ENCODE data around the gene SSR1. TPM values are rescaled to one million over a fixed set of nuclear protein-coding genes. Genes with fewer than 3 reads are reported as not detected.
A peak's percentile ranks its signal among the peaks of the same experiment; 100 is the strongest.

The SSR1 gene
- total and polyA plus RNA-seq, 4 donors = 43.6 to 115 (median 79.9) TPM

DNA sequence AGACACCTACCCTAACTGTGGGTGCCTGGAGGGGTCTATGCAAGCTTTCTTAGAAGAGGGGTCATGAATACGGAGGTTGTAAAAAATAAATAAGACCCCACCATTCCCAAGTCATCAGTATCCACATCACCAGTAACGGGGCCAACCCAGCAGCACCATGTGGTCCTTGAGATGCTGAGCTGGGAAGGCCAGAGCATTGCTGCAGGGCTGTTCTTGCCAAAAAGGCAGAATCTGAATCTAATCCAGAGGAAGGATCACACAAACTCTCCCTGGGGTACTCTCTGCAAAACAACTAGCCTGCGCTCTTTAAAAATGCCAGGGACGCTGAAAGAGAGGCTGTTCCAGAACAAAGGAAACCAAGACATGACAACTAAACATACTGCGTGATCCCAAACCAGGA, 43.2 kb downstream of the SSR1 start:
- Histone ChIP-seq H3K4me3 (ENCODE audit: low read depth in 1 of 3, low read length in 3 of 3) (no peak overlapping the region), H3K9me3 (ENCODE audit: control insufficient read depth in 4 of 4, low read length in 3 of 4) (no peaks in the 10 kb centered on the region), H3K9ac (ENCODE audit: low read depth in 1 of 2, low read length in 2 of 2) (peak overlapping the region in 1 of 2 donors; percentile 53), H3K27me3 (ENCODE audit: control insufficient read depth in 4 of 4, insufficient read depth in 4 of 4, low read length in 3 of 4) (no peaks in the 10 kb centered on the region), H3K27ac (ENCODE audit: low read depth in 1 of 2, low read length in 2 of 2) (peak overlapping the region; percentile 40 to 70), H3K4me1 (ENCODE audit: control insufficient read depth in 4 of 4, insufficient read depth in 4 of 4, low read length in 3 of 4) (peaks cover 6 to 27% (median 16%) of the 10 kb centered on the region in 4 donors), H3K36me3 (ENCODE audit: control insufficient read depth in 4 of 4, insufficient read depth in 3 of 4, low read depth in 1 of 4, low read length in 3 of 4) (no peaks in the 10 kb centered on the region)
- DNase-seq (ENCODE audit: low spot score) = no peak
- no peak for TF ChIP-seq CTCF (IDR thresholded peaks at IDR 0.05; ENCODE audit: low read depth, low read length, missing input control)
- no peak for TF ChIP-seq JUND (IDR thresholded peaks at IDR 0.05)
- TF ChIP-seq HNF4G (IDR thresholded peaks at IDR 0.05) = no peak
- no peak for TF ChIP-seq RAD21 (IDR thresholded peaks at IDR 0.05)
- no peak for TF ChIP-seq YY1 (IDR thresholded peaks at IDR 0.05)
- TF ChIP-seq GABPA (IDR thresholded peaks at IDR 0.05 in 1 of 2, conservative IDR thresholded peaks at IDR 0.05 in 1 of 2) = no peak
- TF ChIP-seq, protein P1, sequence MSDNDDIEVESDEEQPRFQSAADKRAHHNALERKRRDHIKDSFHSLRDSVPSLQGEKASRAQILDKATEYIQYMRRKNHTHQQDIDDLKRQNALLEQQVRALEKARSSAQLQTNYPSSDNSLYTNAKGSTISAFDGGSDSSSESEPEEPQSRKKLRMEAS (IDR thresholded peaks at IDR 0.05) = no peak
- TF ChIP-seq NR2F2 (IDR thresholded peaks at IDR 0.05) = no peak
- TF ChIP-seq SP1 (IDR thresholded peaks at IDR 0.05) = no peak
- no peak for TF ChIP-seq ZBTB33 (IDR thresholded peaks at IDR 0.05)
- 94% methylated on average over 5 of the region's 5 CpGs for WGBS

GRCh38 chr6:7268816-7269555, 44.0 kb downstream of the SSR1 start:
- DNase-seq (ENCODE audit: low spot score) = peak; percentile 31
- H3K4me3 ChIP-seq (ENCODE audit: low read depth in 1 of 3, low read length in 3 of 3) = no peak overlapping the region
- H3K9me3 ChIP-seq (ENCODE audit: control insufficient read depth in 4 of 4, low read length in 3 of 4) = no peaks in the 10 kb centered on the region
- 92% methylated on average over 23 of the region's 23 CpGs for WGBS
- TF ChIP-seq GABPA (IDR thresholded peaks at IDR 0.05 in 1 of 2, conservative IDR thresholded peaks at IDR 0.05 in 1 of 2) (no peak), HNF4G (IDR thresholded peaks at IDR 0.05) (no peak), SP1 (IDR thresholded peaks at IDR 0.05) (no peak)
- H3K27me3 ChIP-seq (ENCODE audit: control insufficient read depth in 4 of 4, insufficient read depth in 4 of 4, low read length in 3 of 4) = no peaks in the 10 kb centered on the region
- H3K27ac ChIP-seq (ENCODE audit: low read depth in 1 of 2, low read length in 2 of 2) = no peak overlapping the region
- H3K4me1 ChIP-seq (ENCODE audit: control insufficient read depth in 4 of 4, insufficient read depth in 4 of 4, low read length in 3 of 4) = peaks cover 6 to 27% (median 16%) of the 10 kb centered on the region in 4 donors
- no peak overlapping the region for H3K9ac ChIP-seq (ENCODE audit: low read depth in 1 of 2, low read length in 2 of 2)
- H3K36me3 ChIP-seq (ENCODE audit: control insufficient read depth in 4 of 4, insufficient read depth in 3 of 4, low read depth in 1 of 4, low read length in 3 of 4) = no peaks in the 10 kb centered on the region

DNA sequence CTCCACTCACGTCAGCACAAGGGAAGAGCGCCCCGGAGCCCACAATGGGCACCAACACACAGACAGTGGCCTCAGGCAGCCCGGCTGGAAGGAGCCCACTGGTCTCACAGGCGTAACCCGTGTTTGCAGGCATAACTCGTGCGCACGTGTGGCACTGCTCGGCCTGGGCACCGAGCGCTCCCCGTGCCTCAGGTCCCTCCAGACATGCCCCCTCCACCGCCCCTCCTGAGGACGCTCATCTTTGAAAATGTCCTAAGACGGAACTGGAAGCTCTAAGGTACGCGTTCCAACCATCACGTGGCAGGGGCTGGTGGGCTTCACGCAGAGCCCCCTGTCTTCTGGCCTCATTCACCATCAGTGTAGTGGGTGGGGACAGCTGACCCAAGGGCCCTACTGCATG, 44.6 kb downstream of the SSR1 start:
- H3K36me3 ChIP-seq (ENCODE audit: control insufficient read depth in 4 of 4, insufficient read depth in 3 of 4, low read depth in 1 of 4, low read length in 3 of 4) = no peaks in the 10 kb centered on the region
- no peak overlapping the region for H3K4me3 ChIP-seq (ENCODE audit: low read depth in 1 of 3, low read length in 3 of 3)
- no peak for TF ChIP-seq GABPA (IDR thresholded peaks at IDR 0.05 in 1 of 2, conservative IDR thresholded peaks at IDR 0.05 in 1 of 2)
- no peak for TF ChIP-seq EGR1 (IDR thresholded peaks at IDR 0.05; ENCODE audit: low read depth in 2 of 2)
- no peak for TF ChIP-seq FOXA1 (IDR thresholded peaks at IDR 0.05)
- no peak for TF ChIP-seq SP1 (IDR thresholded peaks at IDR 0.05)
- TF ChIP-seq RAD21 (IDR thresholded peaks at IDR 0.05) = no peak
- no peak for TF ChIP-seq HNF4G (IDR thresholded peaks at IDR 0.05)
- TF ChIP-seq HNF4A (conservative IDR thresholded peaks at IDR 0.05) = no peak
- TF ChIP-seq FOXA2 (IDR thresholded peaks at IDR 0.05) = no peak
- H3K9me3 ChIP-seq (ENCODE audit: control insufficient read depth in 4 of 4, low read length in 3 of 4) = no peaks in the 10 kb centered on the region
- no peak overlapping the region for H3K27ac ChIP-seq (ENCODE audit: low read depth in 1 of 2, low read length in 2 of 2)
- no peaks in the 10 kb centered on the region for H3K27me3 ChIP-seq (ENCODE audit: control insufficient read depth in 4 of 4, insufficient read depth in 4 of 4, low read length in 3 of 4)
- peaks cover 6 to 27% (median 16%) of the 10 kb centered on the region in 4 donors for H3K4me1 ChIP-seq (ENCODE audit: control insufficient read depth in 4 of 4, insufficient read depth in 4 of 4, low read length in 3 of 4)
- no peak for DNase-seq (ENCODE audit: low spot score)
- WGBS = 94% methylated on average over 20 of the region's 20 CpGs
- H3K9ac ChIP-seq (ENCODE audit: low read depth in 1 of 2, low read length in 2 of 2) = no peak overlapping the region

Data from liver (tissue), 9 donors.